Right ventricle myocardium superior (tissue), 1 donor: Measurements from ENCODE around the gene TRIM44. TPM values are rescaled to one million over a fixed set of nuclear protein-coding genes. Genes with fewer than 3 reads are reported as not detected.
A peak's percentile ranks its signal among the peaks of the same experiment; 100 is the strongest.

Source experiments
- ATAC-seq: fragments of 200-7000 bp; cut with Tn5 transposase; one replicate; pipeline ENCODE4 v1.9.1; 2020; ENCODE audit warnings: mild to moderate bottlenecking; ENCODE audit not compliant: poor library complexity
- DNase-seq: peaks from one replicate; pipeline ENCODE4 v3.0.0-alpha.2; 2020
- intact Hi-C: fragments of 100-400 bp; cut with DNase I; formaldehyde crosslinking; loops from one replicate; pipeline ENCODE4 v1.11.2; 2022
- total RNA-seq: library from RNA; stranded (reverse); fragmentation: NEBNext Ultra II Directional; extraction: Animal tissue kit (Norgen Biotek cat#: 25700); gene quantifications from one replicate; pipeline ENCODE4 v1.2.1, GENCODE V29; 2021
- donor health status: DM: no; HTN: yes; CAD: no; lungs with severe emphysema.

The TRIM44 gene
- total RNA-seq, 1 donor from 2014 or later = 34.0 TPM

GRCh38 chr11:35794850-35795249 lies 132.3 kb downstream of the TRIM44 start:
- ATAC-seq = no peak
- DNase-seq = no peak
- intact Hi-C loops = no loop called here

GRCh38 chr11:35796562-35796961 lies 134.0 kb downstream of the TRIM44 start:
- DNase-seq (no peak), ATAC-seq (no peak)
- intact Hi-C loops = no loop called here

GRCh38 chr11:35798423-35798822 lies 135.8 kb downstream of the TRIM44 start:
- DNase-seq (no peak), ATAC-seq (no peak)
- intact Hi-C loops = no loop called here

DNA sequence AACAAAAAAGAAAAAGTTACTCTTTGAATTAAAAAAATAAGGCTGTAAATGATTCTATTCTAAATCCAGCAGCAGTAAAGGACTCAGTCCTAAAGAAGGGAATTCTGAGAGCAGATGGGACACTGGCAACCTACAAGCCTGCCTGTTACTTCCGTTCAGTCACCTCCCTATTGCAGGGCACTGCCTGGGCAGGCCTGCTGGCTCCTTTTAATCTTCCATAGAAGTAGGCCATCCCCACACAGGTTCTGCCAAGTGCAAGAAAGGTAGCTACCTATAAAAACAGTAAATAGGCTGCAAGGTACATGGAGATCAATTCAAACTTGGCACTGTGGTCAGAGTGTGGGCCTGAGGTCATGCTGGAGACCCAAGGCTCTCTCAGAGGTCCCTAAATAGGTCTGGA lies 136.4 kb downstream of the TRIM44 start:
- intact Hi-C loops = no loop called here
- ATAC-seq = peak; percentile 27
- no peak for DNase-seq

DNA sequence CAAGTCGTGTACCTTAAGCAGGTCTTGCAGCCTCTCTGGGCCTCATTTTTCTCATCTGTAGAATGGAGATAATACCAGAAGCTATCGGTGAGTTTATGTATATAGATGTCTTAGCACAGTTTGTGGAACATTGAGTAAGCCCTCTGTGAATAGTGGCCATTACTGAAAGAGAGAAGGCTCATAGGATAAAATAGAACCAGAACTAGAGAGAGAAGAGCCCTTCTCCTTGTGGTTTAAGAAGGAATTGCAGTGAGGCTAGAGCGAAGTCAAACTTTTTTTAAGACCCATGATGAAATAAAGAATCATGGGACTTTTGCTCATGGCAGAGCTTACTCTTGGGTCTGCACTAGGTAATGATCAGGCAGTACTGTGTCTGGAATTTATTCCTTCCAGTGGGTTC lies 137.1 kb downstream of the TRIM44 start:
- intact Hi-C loops = no loop called here

DNA sequence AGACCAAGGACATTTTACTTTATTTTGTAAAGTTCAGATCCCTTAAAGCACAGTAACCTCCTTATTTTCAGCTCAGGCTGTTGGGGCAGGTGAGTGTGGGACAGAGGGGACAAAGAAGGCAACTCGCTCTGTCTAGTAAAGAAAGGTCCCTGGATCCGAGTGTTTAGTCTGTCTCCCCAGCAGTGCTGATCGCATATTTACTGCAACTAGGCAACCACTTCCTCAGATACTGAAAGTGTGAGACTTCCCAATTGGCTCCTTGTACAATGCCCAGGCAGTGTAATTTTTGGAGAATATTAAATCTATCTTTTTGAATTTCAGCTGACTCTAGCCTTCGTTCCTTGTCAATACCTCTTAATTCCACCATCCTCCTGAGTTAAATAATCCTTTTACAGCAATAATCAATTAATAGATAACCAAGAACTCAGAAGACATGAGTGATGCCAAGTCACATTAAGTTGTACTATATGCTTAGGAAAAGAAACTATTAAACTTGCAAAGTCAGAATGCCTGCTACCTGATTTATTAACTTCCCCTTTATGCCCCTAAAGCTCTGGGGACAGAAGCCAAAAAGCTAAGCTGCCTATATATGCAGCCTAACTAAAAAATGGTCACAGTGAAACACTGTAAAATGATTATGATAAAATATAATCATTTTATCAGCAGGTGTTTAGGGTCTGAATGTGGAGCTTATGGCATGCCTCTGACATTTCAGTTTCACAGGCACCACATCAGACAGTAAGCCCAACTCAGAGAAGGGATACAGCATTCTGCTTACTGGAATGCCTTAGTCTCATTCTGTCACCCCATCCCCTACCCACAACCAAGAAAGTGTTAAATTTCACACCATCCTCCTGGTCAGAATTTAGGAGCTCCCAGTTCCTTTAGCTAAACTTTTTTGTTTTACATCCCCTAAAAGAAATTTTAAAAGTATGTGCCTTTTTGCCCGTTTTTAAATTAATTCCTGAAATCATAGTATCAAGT lies 138.7 kb downstream of the TRIM44 start:
- intact Hi-C loops = no loop called here
- peak; percentile 83 for ATAC-seq

More for the DNA sequence above, 137.1 kb downstream of the TRIM44 start:
- ATAC-seq (no peak), DNase-seq (no peak)

GRCh38 chr11:35802221-35802620 lies 139.6 kb downstream of the TRIM44 start:
- ATAC-seq (no peak), DNase-seq (no peak)
- intact Hi-C loops = no loop called here

More for the DNA sequence above, 138.7 kb downstream of the TRIM44 start:
- DNase-seq = no peak

DNA sequence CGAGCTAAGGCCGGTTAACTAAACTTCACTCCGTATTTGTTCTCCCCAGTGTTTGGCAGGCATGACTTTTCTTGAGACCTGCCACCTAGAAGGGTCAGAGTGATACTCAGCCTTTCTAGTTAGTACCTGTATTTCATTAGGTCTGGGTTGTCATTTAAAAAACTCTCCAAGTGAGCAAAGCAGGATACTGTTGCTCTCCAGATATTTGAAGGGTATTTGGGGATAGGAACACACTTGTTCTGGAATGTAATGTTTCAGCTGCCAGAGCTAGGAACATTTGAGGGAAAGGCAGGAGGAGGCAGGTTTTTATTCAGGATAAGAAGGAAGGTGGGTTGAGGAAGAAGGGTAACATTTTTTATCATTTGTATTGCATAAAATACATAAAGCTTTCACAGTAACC lies 140.1 kb downstream of the TRIM44 start:
- DNase-seq (no peak), ATAC-seq (no peak)
- intact Hi-C loops = no loop called here

GRCh38 chr11:35803115-35803514 lies 140.5 kb downstream of the TRIM44 start:
- no peak for ATAC-seq
- intact Hi-C loops = no loop called here
- no peak for DNase-seq

- DNase-seq (no peak), ATAC-seq (no peak)
- intact Hi-C loops = no loop called here
Measured at GRCh38 chr11:35804451-35805040, 142.0 kb downstream of the TRIM44 start.

GRCh38 chr11:35809561-35809960 lies 147.0 kb downstream of the TRIM44 start:
- intact Hi-C loops = no loop called here
- ATAC-seq = no peak
- DNase-seq = no peak

GRCh38 chr11:35810045-35810645 lies 147.6 kb downstream of the TRIM44 start:
- intact Hi-C loops = loop anchor here (10.0 kb wide), 1 partner anchor 455 kb away; no protein-coding TSS in a partner anchor
- DNase-seq = no peak
- ATAC-seq = no peak

DNA sequence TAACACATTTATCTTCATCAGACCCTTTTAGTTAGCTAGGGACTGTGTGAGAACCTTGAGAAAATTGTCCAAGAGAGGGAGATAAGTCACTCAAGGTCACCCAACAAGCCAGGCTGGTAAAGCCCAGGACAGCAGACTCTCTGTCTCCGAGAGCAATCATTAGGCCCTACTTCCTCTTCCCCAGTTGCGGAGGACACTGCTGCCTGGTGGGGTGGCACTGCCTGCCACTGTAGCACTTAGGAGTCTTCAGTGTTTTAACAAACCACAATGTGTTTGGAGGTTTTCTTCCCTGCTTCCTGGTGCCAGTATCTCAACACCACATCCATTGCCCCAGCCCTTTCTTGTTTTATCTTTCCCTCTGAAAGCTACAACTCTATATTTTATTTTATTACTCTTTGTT lies 149.2 kb downstream of the TRIM44 start:
- ATAC-seq (peak; percentile 18), DNase-seq (no peak)
- intact Hi-C loops = loop anchor here (10.0 kb wide), 1 partner anchor 453 kb away; no protein-coding TSS in a partner anchor

- peak; percentile 83 for ATAC-seq
- no peak for DNase-seq
- intact Hi-C loops = loop anchor here (10.0 kb wide), 1 partner anchor 452 kb away; no protein-coding TSS in a partner anchor
Measured at GRCh38 chr11:35812828-35813227, 150.3 kb downstream of the TRIM44 start.

DNA sequence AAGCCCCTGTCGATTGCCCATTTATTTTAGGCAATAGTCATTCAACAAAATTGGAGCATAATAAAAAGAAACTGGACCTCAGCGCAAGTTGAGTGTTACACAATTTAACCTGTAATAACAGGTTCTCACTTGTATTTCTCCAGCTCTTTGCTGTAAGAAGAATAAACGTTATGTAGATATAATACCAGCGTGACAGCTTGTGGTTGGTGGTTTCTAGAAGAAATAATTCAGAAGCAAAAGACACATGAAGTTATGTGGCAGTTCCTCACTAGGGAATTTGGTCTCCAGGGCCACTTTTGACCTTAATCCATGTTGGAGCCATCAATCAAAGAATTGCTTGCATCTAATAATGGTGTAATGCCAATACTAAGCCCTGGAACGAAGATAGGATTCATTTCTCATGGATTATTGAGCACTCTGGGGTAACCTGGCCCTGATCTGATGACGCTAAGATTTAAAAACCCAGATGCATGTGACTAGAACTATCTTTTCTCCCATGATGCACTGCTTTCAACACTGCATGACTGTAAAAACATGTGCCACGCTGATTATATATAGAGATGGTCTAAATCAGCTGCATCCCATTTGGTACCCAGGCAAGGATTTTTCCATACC lies 151.6 kb downstream of the TRIM44 start:
- ATAC-seq (no peak), DNase-seq (no peak)
- intact Hi-C loops = loop anchor here (10.0 kb wide), 1 partner anchor 451 kb away; no protein-coding TSS in a partner anchor

DNA sequence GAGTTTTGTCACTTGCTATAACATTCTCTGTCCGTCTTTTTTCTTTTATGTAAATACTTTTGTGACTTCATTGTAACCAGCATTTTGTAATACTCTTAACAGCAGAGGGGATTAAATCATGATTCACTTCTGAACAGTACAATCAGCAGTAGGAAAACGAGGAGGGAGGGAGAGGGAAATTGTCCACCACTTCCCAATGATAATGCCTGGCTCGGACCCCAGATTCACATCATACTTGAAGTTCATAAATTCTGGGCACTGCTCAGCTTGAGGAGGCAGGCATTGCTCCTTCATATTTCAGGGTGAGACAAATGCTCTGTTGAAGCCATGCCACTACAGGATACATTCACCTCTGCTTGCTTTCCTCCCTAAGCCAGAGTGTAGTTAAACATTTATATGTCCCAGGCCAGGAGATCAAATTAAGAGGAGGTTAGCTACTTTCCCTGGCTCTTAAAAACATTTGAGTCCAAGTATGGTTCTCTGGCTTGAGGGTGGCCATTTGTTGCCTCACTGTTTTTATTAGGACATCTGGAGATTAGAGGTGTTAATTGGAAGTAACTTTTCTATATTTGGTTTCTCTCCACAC lies 152.2 kb downstream of the TRIM44 start:
- intact Hi-C loops = loop anchor here (10.0 kb wide), 1 partner anchor 450 kb away; no protein-coding TSS in a partner anchor
- ATAC-seq (peak; percentile 25), DNase-seq (no peak)

GRCh38 chr11:35815556-35816315 lies 153.2 kb downstream of the TRIM44 start:
- no peak for DNase-seq
- intact Hi-C loops = loop anchor here (10.0 kb wide), 1 partner anchor 449 kb away; no protein-coding TSS in a partner anchor
- ATAC-seq = peak; percentile 75

DNA sequence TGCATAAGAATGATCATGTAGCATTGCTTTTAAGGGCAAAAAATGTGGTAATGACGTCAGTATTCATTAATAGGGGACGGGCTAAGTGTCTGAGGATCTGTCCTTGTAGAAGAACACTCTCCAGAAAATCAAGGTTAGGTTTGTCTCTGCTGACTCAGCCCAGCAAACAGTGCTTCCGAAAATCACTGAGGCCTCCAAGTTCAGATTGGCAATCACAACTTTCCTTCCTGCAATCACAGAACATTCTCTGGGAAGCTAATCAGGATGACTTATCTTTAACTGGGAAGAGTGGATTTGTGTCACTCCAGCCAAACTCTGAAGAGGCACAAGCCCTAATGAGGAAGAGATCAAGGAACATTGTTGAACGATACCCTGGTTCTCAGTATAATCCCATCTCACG lies 158.0 kb downstream of the TRIM44 start:
- intact Hi-C loops = loop anchor here (5.0 to 10.0 kb wide), 2 partner anchors 206 to 312 kb away; partner anchors contain the start of gene FJX1
- DNase-seq (no peak), ATAC-seq (no peak)
